Left lung (tissue), 10 donors: ENCODE results near the gene ERBB4. TPM values are rescaled to one million over a fixed set of nuclear protein-coding genes. Genes with fewer than 3 reads are reported as not detected.

Experiments
- ATAC-seq: fragments of 200-7000 bp; cut with Tn5 transposase; one replicate; pipeline ENCODE4 v1.9.1; 2020; ENCODE audit warnings: moderate library complexity
- DNase-seq, 4 donors: peaks; one replicate each; pipeline ENCODE4 v3.0.0-alpha.2; 2013 to 2020
- H3K27ac ChIP-seq, 2 donors: fragments of 200-600 bp; sonication (generic) in 1 of 2; one replicate each; pipeline versions ENCODE4 v1.5.0 to v1.8.0; 2020 to 2021
- H3K27me3 ChIP-seq, 2 donors: fragments of 200-600 bp; sonication (generic) in 1 of 2; one replicate each; pipeline versions ENCODE4 v1.5.0 to v1.8.0; 2020 to 2021
- H3K36me3 ChIP-seq, 2 donors: fragments of 200-600 bp; sonication (generic) in 1 of 2; one replicate each; pipeline versions ENCODE4 v1.5.0 to v1.8.0; 2020 to 2021
- H3K4me1 ChIP-seq, 2 donors: fragments of 200-600 bp; one replicate each; pipeline ENCODE4 v1.8.0; 2021
- H3K4me3 ChIP-seq, 2 donors: fragments of 200-600 bp; sonication (generic) in 1 of 2; one replicate each; pipeline versions ENCODE4 v1.5.0 to v1.8.0; 2020 to 2021; ENCODE audit warnings: mild to moderate bottlenecking in 1 of 2
- H3K9me3 ChIP-seq, 2 donors: fragments of 200-600 bp; sonication (generic) in 1 of 2; one replicate each; pipeline versions ENCODE4 v1.5.0 to v1.8.0; 2020 to 2021
- CTCF ChIP-seq, 2 donors: fragments of 200-600 bp; sonication (generic) in 1 of 2; IDR thresholded peaks; one replicate each; pipeline versions ENCODE4 v1.5.0 to v1.8.0; 2021; ENCODE audit warnings: antibody characterized with exemption in 2 of 2
- intact Hi-C, 2 donors: fragments of 100-400 bp; cut with DNase I; formaldehyde crosslinking; loops; one replicate each; pipeline versions ENCODE4 v1.11.2 to v1.14.2; 2022
- polyA plus RNA-seq, 6 donors: library from polyadenylated mRNA; unstranded; fragments of 120-200 nt; gene quantifications; one replicate each; pipeline ENCODE4 v1.2.1, GENCODE V29; 2013; ENCODE audit not compliant: insufficient read length in 6 of 6
- total RNA-seq, 2 donors: library from RNA; stranded (reverse); fragmentation: NEBNext Ultra II Directional; extraction: Animal tissue kit (Norgen Biotek cat#: 25700); gene quantifications; one replicate each; pipeline ENCODE4 v1.2.1, GENCODE V29; 2021
- donor health status: DM: no; HTN: yes; CAD: no.
- donor health status: DM: no; HTN: no; CAD: no.

ERBB4 gene
- total and polyA plus RNA-seq, 8 donors, result 0.89 to 16.0 (median 1.4) TPM

GRCh38 chr2:212441141-212441540 lies 97.5 kb downstream of the ERBB4 start:
- no peak for ATAC-seq
- H3K4me3 ChIP-seq, result no peak overlapping the region
- no peak overlapping the region for H3K27ac ChIP-seq
- no peak for TF ChIP-seq CTCF (IDR thresholded peaks at IDR 0.05)
- intact Hi-C loops, result no loop called here
- peaks cover 0 to 24% of the 10 kb centered on the region in 2 donors for H3K9me3 ChIP-seq
- no peaks in the 10 kb centered on the region for H3K4me1 ChIP-seq
- no peaks in the 10 kb centered on the region for H3K27me3 ChIP-seq
- no peak for DNase-seq
- no peaks in the 10 kb centered on the region for H3K36me3 ChIP-seq

GRCh38 chr2:212428681-212429478 lies 109.7 kb downstream of the ERBB4 start:
- H3K9me3 ChIP-seq, result peaks cover 0 to 5% of the 10 kb centered on the region in 2 donors
- no peaks in the 10 kb centered on the region for H3K4me1 ChIP-seq
- no peaks in the 10 kb centered on the region for H3K36me3 ChIP-seq
- no peaks in the 10 kb centered on the region for H3K27me3 ChIP-seq
- H3K27ac ChIP-seq, result no peak overlapping the region
- no peak for ATAC-seq
- intact Hi-C loops, result no loop called here
- no peak for TF ChIP-seq CTCF (IDR thresholded peaks at IDR 0.05)
- no peak for DNase-seq
- H3K4me3 ChIP-seq, result no peak overlapping the region

GRCh38 chr2:212427638-212428037 lies 111.0 kb downstream of the ERBB4 start:
- Histone ChIP-seq H3K36me3 (no peaks in the 10 kb centered on the region), H3K4me1 (no peaks in the 10 kb centered on the region), H3K9me3 (peaks cover 0 to 5% of the 10 kb centered on the region in 2 donors), H3K27ac (no peak overlapping the region), H3K4me3 (no peak overlapping the region), H3K27me3 (no peaks in the 10 kb centered on the region)
- DNase-seq (no peak), ATAC-seq (no peak)
- TF ChIP-seq CTCF (IDR thresholded peaks at IDR 0.05), result no peak
- intact Hi-C loops, result no loop called here

DNA sequence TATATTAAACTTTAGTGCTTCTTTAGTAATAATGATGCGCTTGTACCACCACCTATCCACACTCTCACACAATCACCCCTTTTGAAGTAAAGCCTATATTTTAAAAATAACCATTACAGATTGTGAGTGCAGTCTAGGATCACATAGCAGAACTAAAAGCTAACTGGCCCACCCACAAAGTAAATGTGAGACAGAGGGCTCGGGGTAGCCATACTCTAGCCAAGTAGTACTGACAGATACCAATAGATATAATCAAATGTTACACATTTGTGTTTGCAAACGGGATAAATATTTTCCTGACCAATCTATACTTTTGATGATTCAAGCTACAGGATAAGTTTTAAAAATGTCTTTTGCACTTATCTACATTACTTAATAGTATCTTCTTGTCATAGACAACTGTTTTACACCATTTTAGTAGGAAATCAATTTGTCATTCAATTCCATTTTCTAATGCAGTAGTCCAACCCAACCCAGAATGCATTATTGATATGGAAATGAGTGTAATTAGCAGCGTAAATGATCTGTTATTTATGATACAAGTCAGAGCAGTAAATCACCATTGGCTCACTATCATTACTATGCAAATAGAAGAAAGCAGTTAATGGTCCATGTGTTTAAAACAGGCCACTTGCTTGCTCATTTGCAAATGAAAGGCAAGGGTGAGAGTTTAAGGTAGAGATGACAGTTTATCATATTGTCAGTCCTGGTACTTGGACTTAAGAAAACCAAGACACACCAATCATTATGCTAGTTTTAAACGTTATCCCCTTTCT lies 111.8 kb downstream of the ERBB4 start:
- TF ChIP-seq CTCF (IDR thresholded peaks at IDR 0.05), result no peak
- no peaks in the 10 kb centered on the region for H3K4me1 ChIP-seq
- no peak for ATAC-seq
- peaks cover 0 to 5% of the 10 kb centered on the region in 2 donors for H3K9me3 ChIP-seq
- intact Hi-C loops, result no loop called here
- no peaks in the 10 kb centered on the region for H3K27me3 ChIP-seq
- DNase-seq, result no peak
- H3K27ac ChIP-seq, result no peak overlapping the region
- no peaks in the 10 kb centered on the region for H3K36me3 ChIP-seq
- H3K4me3 ChIP-seq, result no peak overlapping the region

DNA sequence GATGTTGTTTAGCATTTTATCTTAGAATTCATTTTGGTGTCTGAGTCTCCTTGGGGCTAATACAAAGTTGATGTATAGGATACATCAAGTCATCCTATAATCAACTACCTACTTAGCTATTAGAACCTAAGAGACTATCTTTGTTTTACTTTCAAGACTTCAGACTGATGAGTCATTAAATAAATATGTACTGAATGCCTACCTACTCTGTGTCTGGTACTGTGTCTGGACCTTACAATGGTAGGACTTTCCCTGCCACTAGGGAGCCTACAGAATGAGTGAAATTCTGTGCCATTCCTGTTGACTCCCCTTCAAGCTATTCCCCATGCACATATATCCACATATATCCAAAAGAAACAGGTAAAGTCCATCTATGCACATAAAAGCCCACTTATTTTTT lies 114.5 kb downstream of the ERBB4 start:
- intact Hi-C loops, result no loop called here
- TF ChIP-seq CTCF (IDR thresholded peaks at IDR 0.05), result no peak
- Histone ChIP-seq H3K9me3 (peaks cover 0 to 5% of the 10 kb centered on the region in 2 donors), H3K4me3 (no peak overlapping the region), H3K27ac (no peak overlapping the region), H3K36me3 (no peaks in the 10 kb centered on the region), H3K4me1 (no peaks in the 10 kb centered on the region), H3K27me3 (no peaks in the 10 kb centered on the region)
- ATAC-seq (no peak), DNase-seq (no peak)
